HG02623 (cell line): ENCODE measurements around the gene OR14A16.

Experiments used
- ATAC-seq: cut with Tn5 transposase; IDR thresholded peaks from one replicate; pipeline ENCODE4 v1.9.1; 2021; ENCODE audit warnings: moderate library complexity; ENCODE audit not compliant: unreplicated experiment

Gene OR14A16

DNA sequence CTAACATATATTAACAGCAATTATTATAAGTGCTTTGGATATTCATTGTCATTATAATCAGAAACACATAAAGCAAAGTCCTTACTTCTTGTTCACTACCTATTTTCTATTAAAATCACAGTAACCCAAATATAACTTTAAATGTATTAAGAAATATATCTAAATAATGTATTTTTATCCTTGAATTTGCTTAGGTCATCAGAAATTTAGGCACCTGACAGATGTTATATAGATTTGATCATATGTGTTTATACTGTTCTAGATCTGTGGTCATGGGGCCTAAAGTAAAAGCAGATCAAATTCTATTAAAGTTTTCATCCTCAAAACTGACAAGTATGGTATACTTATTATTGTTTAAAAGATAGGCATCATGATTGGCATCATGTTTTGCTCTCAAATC, 54.3 kb downstream of the OR14A16 start:
- ATAC-seq = no peak
